H1 (cell line): ENCODE measurements around the gene PRRG2. TPM values are rescaled to one million over a fixed set of nuclear protein-coding genes. Genes with fewer than 3 reads are reported as not detected.

ENCODE experiments used
- CTCF ChIA-PET: fragments of 300-600 bp; sonication (Branson Sonifier 250); formaldehyde crosslinking; loops from one replicate; lab custom pipeline; 2021; ENCODE audit not compliant: partially characterized antibody; lab: Charles Lee
- POLR2A ChIA-PET: fragments of 300-600 bp; sonication (Branson Sonifier 250); formaldehyde crosslinking; loops from one replicate; lab custom pipeline; 2021; ENCODE audit warnings: inconsistent platforms; ENCODE audit not compliant: partially characterized antibody; lab: Charles Lee
- DNase-seq, 2 experiments: peaks; one replicate each; pipeline versions ENCODE4 v3.0.0 to v3.0.0-alpha.2; 2010 to 2022; ENCODE audit warnings: low spot score in 2 of 2, low read depth in 1 of 2, mixed read lengths in 1 of 2
- FAIRE-seq: peaks from 2 replicates; lab custom pipeline; 2011; peaks lifted over from hg19 to GRCh38; lab: Jason Lieb, UNC
- H2AFZ ChIP-seq: 2 replicates; pipeline ENCODE4 v1.8.1; 2012; ENCODE audit warnings: low read length, inconsistent platforms
- H2AK5ac ChIP-seq: 2 replicates; pipeline ENCODE4 v1.6.1; 2013; ENCODE audit warnings: low read depth, low read length
- H2BK120ac ChIP-seq: replicated peaks from 2 replicates; pipeline ENCODE3; 2013; ENCODE audit warnings: low read depth, low read length, inconsistent platforms
- H2BK12ac ChIP-seq: 2 replicates; pipeline ENCODE4 v1.6.1; 2013; ENCODE audit warnings: low read depth, low read length
- H2BK15ac ChIP-seq: 2 replicates; pipeline ENCODE4 v1.6.1; 2013; ENCODE audit warnings: low read length
- H2BK20ac ChIP-seq: 2 replicates; pipeline ENCODE4 v1.6.1; 2013; ENCODE audit warnings: low read length
- H2BK5ac ChIP-seq: 2 replicates; pipeline ENCODE4 v1.6.1; 2013; ENCODE audit warnings: low read depth, low read length
- H3K14ac ChIP-seq: 2 replicates; pipeline ENCODE4 v1.6.1; 2013; ENCODE audit warnings: inconsistent platforms; ENCODE audit not compliant: insufficient read length
- H3K18ac ChIP-seq: 2 replicates; pipeline ENCODE4 v1.6.1; 2013; ENCODE audit warnings: low read length; ENCODE audit errors: extremely low read depth
- H3K23ac ChIP-seq: 2 replicates; pipeline ENCODE4 v1.6.1; 2013; ENCODE audit warnings: inconsistent platforms; ENCODE audit not compliant: insufficient read length
- H3K23me2 ChIP-seq: 2 replicates; pipeline ENCODE4 v1.6.1; 2013; ENCODE audit warnings: low read depth, low read length
- H3K27ac ChIP-seq: 2 replicates; pipeline ENCODE4 v1.6.1; 2011; ENCODE audit warnings: low read depth, low read length, inconsistent platforms
- H3K27me3 ChIP-seq, 4 experiments: replicated peaks in 1 of 4; 1 replicate in 1 of 4; 2 replicates in 3 of 4; pipeline versions ENCODE4 v1.6.1 to v1.8.1; 2011 to 2013; ENCODE audit warnings: low read length in 3 of 4, mild to moderate bottlenecking in 3 of 4, inconsistent platforms in 2 of 4, mixed read lengths in 2 of 4, moderate library complexity in 1 of 4; ENCODE audit not compliant: control insufficient read depth in 3 of 4, insufficient read depth in 3 of 4; ENCODE audit errors: extremely low read depth in 1 of 4
- H3K36me3 ChIP-seq, 4 experiments: 2 replicates each; pipeline versions ENCODE4 v1.6.1 to v1.8.1; 2011 to 2013; ENCODE audit warnings: mild to moderate bottlenecking in 4 of 4, low read length in 3 of 4, moderate library complexity in 2 of 4, control low read depth in 1 of 4, inconsistent platforms in 1 of 4; ENCODE audit not compliant: insufficient read depth in 4 of 4, control insufficient read depth in 2 of 4
- H3K4ac ChIP-seq: replicated peaks from 2 replicates; pipeline ENCODE3; 2013; ENCODE audit warnings: low read length, low read depth, mixed read lengths, inconsistent platforms; ENCODE audit not compliant: insufficient read length
- H3K4me1 ChIP-seq, 4 experiments: replicated peaks in 1 of 4; 1 replicate in 1 of 4; 2 replicates in 3 of 4; pipeline versions ENCODE4 v1.6.1 to v1.8.1; 2011 to 2013; ENCODE audit warnings: low read length in 3 of 4, inconsistent platforms in 2 of 4, mixed read lengths in 1 of 4; ENCODE audit not compliant: insufficient read depth in 4 of 4, control insufficient read depth in 3 of 4
- H3K4me2 ChIP-seq, 2 experiments: 2 replicates each; pipeline versions ENCODE4 v1.6.1 to v1.8.1; 2011 to 2013; ENCODE audit warnings: low read depth in 2 of 2, low read length in 2 of 2, control low read depth in 1 of 2, inconsistent platforms in 1 of 2, mild to moderate bottlenecking in 1 of 2; ENCODE audit not compliant: insufficient read depth in 1 of 2
- H3K4me3 ChIP-seq, 4 experiments: fragments of 200-600, 300-600 bp in 1 of 4; sonication (generic), shearing (Covaris generic), sonication (Bioruptor Twin) in 1 of 4; 2 replicates each; pipeline versions ENCODE4 v1.5.1 to v1.8.1; 2011 to 2016; ENCODE audit warnings: low read length in 4 of 4, low read depth in 3 of 4, control low read depth in 2 of 4, inconsistent platforms in 2 of 4, mild to moderate bottlenecking in 2 of 4, mixed read lengths in 1 of 4, moderate library complexity in 1 of 4; ENCODE audit not compliant: insufficient read depth in 2 of 4; ENCODE audit errors: extremely low read depth in 1 of 4
- H3K56ac ChIP-seq: replicated peaks from 2 replicates; pipeline ENCODE3; 2013; ENCODE audit warnings: low read depth, mild to moderate bottlenecking, mixed read lengths, low read length, inconsistent platforms; ENCODE audit not compliant: insufficient read length
- H3K79me1 ChIP-seq: 2 replicates; pipeline ENCODE4 v1.6.1; 2013; ENCODE audit warnings: low read depth, low read length, control low read depth
- H3K79me2 ChIP-seq, 2 experiments: 2 replicates each; pipeline versions ENCODE4 v1.6.1 to v1.8.1; 2012 to 2013; ENCODE audit warnings: low read length in 2 of 2, mild to moderate bottlenecking in 2 of 2, inconsistent platforms in 1 of 2; ENCODE audit not compliant: insufficient read depth in 2 of 2, control insufficient read depth in 1 of 2
- H3K9ac ChIP-seq, 4 experiments: replicated peaks in 1 of 4; 1 replicate in 1 of 4; 2 replicates in 3 of 4; pipeline versions ENCODE4 v1.6.1 to v1.8.1; 2011 to 2013; ENCODE audit warnings: low read depth in 3 of 4, low read length in 3 of 4, control low read depth in 2 of 4, mild to moderate bottlenecking in 2 of 4, moderate library complexity in 2 of 4, inconsistent platforms in 1 of 4; ENCODE audit errors: extremely low read depth in 1 of 4
- H3K9me3 ChIP-seq, 2 experiments: 2 replicates each; pipeline versions ENCODE4 v1.6.1 to v1.8.1; 2012 to 2013; ENCODE audit warnings: mild to moderate bottlenecking in 2 of 2, moderate library complexity in 2 of 2, control low read depth in 1 of 2, inconsistent platforms in 1 of 2, low read depth in 1 of 2, low read length in 1 of 2, mixed read lengths in 1 of 2; ENCODE audit not compliant: insufficient read depth in 2 of 2
- H4K20me1 ChIP-seq, 2 experiments: replicated peaks in 1 of 2; 2 replicates each; pipeline versions ENCODE3 to v1.8.1; 2011 to 2013; ENCODE audit warnings: inconsistent platforms in 2 of 2, low read length in 2 of 2, mild to moderate bottlenecking in 1 of 2; ENCODE audit not compliant: insufficient read depth in 2 of 2, control insufficient read depth in 1 of 2
- H4K5ac ChIP-seq: 2 replicates; pipeline ENCODE4 v1.6.1; 2013; ENCODE audit warnings: low read length, low read depth, mixed read lengths, inconsistent platforms; ENCODE audit not compliant: insufficient read length
- H4K8ac ChIP-seq: 2 replicates; pipeline ENCODE4 v1.8.0; 2013; ENCODE audit warnings: mild to moderate bottlenecking, moderate library complexity, low read length, inconsistent platforms; ENCODE audit not compliant: insufficient read depth; ENCODE audit errors: extremely low read depth
- H4K91ac ChIP-seq: replicated peaks from 2 replicates; pipeline ENCODE3; 2013; ENCODE audit warnings: low read length, mixed read lengths, inconsistent platforms; ENCODE audit not compliant: insufficient read length
- ATF2 ChIP-seq: IDR thresholded peaks from 2 replicates; pipeline ENCODE4 v1.6.1; 2012; ENCODE audit warnings: low read length, inconsistent platforms
- RBBP5 ChIP-seq: IDR thresholded peaks from 2 replicates; pipeline ENCODE4 v1.7.1; 2012; ENCODE audit warnings: low read depth, mild to moderate bottlenecking, inconsistent platforms, low read length, moderate library complexity, borderline replicate concordance
- RFX5 ChIP-seq: IDR thresholded peaks from 2 replicates; pipeline ENCODE4 v1.6.1; 2011; ENCODE audit warnings: low read depth, low read length, improper control_type of control experiment, borderline replicate concordance
- WGBS, 2 experiments: shearing (Covaris generic) in 1 of 2; methylation state at CpG; one replicate each; pipeline versions ENCODE4 v1.1.6 to v1.1.7; 2013 to 2015; ENCODE audit warnings: low lambda C conversion rate in 2 of 2, mixed read lengths in 2 of 2, inconsistent platforms in 1 of 2, low coverage in 1 of 2, missing lambda C conversion rate in 1 of 2; ENCODE audit not compliant: insufficient replicate concordance in 2 of 2, insufficient coverage in 1 of 2, insufficient read length in 1 of 2; ENCODE audit errors: extremely low coverage in 1 of 2, missing lambda C conversion rate in 1 of 2; 5-methylcytosine and 5-hydroxymethylcytosine counted together
- polyA plus RNA-seq, 7 experiments: library from polyadenylated mRNA; depleted of rRNA in 3 of 7; stranded (reverse) in 5 of 7; unstranded in 2 of 7; fragments of >200 nt in 5 of 7; fragments of 200-250 nt in 2 of 7; gene quantifications; 1 replicate in 5 of 7; 2 replicates in 1 of 7; 4 replicates in 1 of 7; pipeline versions ENCODE4 v1.2.1 to v1.2.3, GENCODE V29; 2011 to 2013; ENCODE audit warnings: missing spikeins in 2 of 7, mixed read lengths in 2 of 7
- total RNA-seq: library from RNA; stranded (reverse); fragmentation: NEBNext Ultra II Directional; extraction: Animal tissue kit (Norgen Biotek cat#: 25700); gene quantifications from 2 replicates; pipeline ENCODE4 v1.2.1, GENCODE V29; 2021
- TF ChIP-seq, protein P1 (sequence below): IDR thresholded peaks from 2 replicates; pipeline ENCODE4 v1.6.1; 2011; ENCODE audit warnings: low read depth, mild to moderate bottlenecking, low read length; ENCODE audit not compliant: insufficient read depth
- TF ChIP-seq, protein P2 (sequence below): IDR thresholded peaks from 2 replicates; pipeline ENCODE4 v1.6.1; 2011; ENCODE audit warnings: low read length, improper control_type of control experiment

The PRRG2 gene
- total and polyA plus RNA-seq, 2 of the 8 experiments (the other 6 are each of a cell fraction or from before 2014, with no cell fraction given), result 4.1 to 5.6 TPM

- CTCF ChIA-PET, result interaction anchor here (1.0 to 2.3 kb wide), 3 partner anchors 34 to 167 kb away, joined by 4 to 8 read pairs (median 6); no protein-coding TSS in a partner anchor
- Histone ChIP-seq H2BK120ac (no peak overlapping the region), H4K5ac (no peak overlapping the region), H3K27ac (peak overlapping the region; percentile 18; the same call in 1 of the 2 replicates), H3K9me3 (no peaks in the 10 kb centered on the region), H3K36me3 (no peaks in the 10 kb centered on the region), H3K4me1 (peaks cover 2 to 25% (median 14%) of the 10 kb centered on the region in 4 experiments), H3K27me3 (no peaks in the 10 kb centered on the region), H3K56ac (no peak overlapping the region), H3K4me3 (peak overlapping the region in 3 of 4 experiments; percentile 25 to 57 (median 26); a peak in 5 of 8 replicates), H3K18ac (peak overlapping the region; percentile 83), H3K23me2 (peaks cover 7% of the 10 kb centered on the region), H3K9ac (no peak overlapping the region), H4K8ac (no peak overlapping the region), H2BK20ac (no peak overlapping the region), H3K4me2 (peak overlapping the region; percentile 78 to 87), H2BK15ac (peak overlapping the region; percentile 72; the same call in 1 of the 2 replicates), H3K79me1 (peaks cover 2% of the 10 kb centered on the region; the same call in 1 of the 2 replicates), H3K79me2 (peaks cover 4 to 9% of the 10 kb centered on the region in 2 experiments; a peak in 3 of 4 replicates), H3K23ac (no peak overlapping the region), H2AK5ac (no peak overlapping the region), H2BK5ac (no peak overlapping the region; the same call in 1 of the 2 replicates), H2AFZ (0 out of 2 replicates have a peak overlapping the region, but pooled peaks have one; percentile 14), H4K20me1 (peaks cover 0 to 2% of the 10 kb centered on the region in 2 experiments), H2BK12ac (peak overlapping the region; percentile 43; the same call in 1 of the 2 replicates), H3K4ac (peak overlapping the region; percentile 66), H3K14ac (no peak overlapping the region), H4K91ac (peak overlapping the region; percentile 80)
- POLR2A ChIA-PET, result interaction anchor here (0.8 to 50.7 kb wide), 15 partner anchors 8 to 168 kb away, joined by 3 to 840 read pairs (median 4); partner anchors contain the start of genes ADM5, BCL2L12, IRF3 and NOSIP
- FAIRE-seq (no peak), DNase-seq (peak; percentile 31 to 82)
- WGBS, 2 experiments, result 31% methylated on average over 12 of the region's 19 CpGs; no CpG with 5 or more reads in 1 of the 2 experiments
- TF ChIP-seq, protein P1, sequence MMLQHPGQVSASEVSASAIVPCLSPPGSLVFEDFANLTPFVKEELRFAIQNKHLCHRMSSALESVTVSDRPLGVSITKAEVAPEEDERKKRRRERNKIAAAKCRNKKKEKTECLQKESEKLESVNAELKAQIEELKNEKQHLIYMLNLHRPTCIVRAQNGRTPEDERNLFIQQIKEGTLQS, result no peak
- no peak for TF ChIP-seq RFX5
- no peak for TF ChIP-seq RBBP5
- no peak for TF ChIP-seq ATF2
- TF ChIP-seq, protein P2, sequence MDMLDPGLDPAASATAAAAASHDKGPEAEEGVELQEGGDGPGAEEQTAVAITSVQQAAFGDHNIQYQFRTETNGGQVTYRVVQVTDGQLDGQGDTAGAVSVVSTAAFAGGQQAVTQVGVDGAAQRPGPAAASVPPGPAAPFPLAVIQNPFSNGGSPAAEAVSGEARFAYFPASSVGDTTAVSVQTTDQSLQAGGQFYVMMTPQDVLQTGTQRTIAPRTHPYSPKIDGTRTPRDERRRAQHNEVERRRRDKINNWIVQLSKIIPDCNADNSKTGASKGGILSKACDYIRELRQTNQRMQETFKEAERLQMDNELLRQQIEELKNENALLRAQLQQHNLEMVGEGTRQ, result no peak
Observed at GRCh38 chr19:49637821-49638738, 57.0 kb downstream of the PRRG2 start.
